HG03159 (cell line): ENCODE measurements around the gene KCNF1.

Experiments
- ATAC-seq: cut with Tn5 transposase; IDR thresholded peaks from one replicate; pipeline ENCODE4 v1.9.1; 2021; ENCODE audit warnings: mild to moderate bottlenecking, moderate library complexity; ENCODE audit not compliant: unreplicated experiment

Gene KCNF1

GRCh38 chr2:10918661-10919409 is 7.1 kb downstream of the KCNF1 start:
- no peak for ATAC-seq

DNA sequence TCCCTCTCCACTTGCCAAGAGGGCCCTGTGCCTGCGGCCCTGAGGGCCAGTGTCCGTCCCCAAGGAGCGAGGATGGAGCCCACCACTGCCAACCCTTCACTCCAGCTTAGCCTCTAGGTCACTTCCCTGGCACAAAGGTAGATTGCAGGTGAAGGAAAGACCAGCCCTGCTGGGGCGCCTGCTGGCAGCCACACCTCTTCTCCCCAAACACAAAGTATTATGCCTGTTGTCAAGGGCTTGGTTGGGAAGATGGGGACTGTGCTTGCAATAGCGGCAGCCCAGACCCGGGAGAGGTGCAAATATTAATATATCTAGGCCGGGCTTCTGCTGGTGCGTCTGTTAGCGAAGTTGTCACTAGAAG is 7.7 kb downstream of the KCNF1 start:
- no peak for ATAC-seq

DNA sequence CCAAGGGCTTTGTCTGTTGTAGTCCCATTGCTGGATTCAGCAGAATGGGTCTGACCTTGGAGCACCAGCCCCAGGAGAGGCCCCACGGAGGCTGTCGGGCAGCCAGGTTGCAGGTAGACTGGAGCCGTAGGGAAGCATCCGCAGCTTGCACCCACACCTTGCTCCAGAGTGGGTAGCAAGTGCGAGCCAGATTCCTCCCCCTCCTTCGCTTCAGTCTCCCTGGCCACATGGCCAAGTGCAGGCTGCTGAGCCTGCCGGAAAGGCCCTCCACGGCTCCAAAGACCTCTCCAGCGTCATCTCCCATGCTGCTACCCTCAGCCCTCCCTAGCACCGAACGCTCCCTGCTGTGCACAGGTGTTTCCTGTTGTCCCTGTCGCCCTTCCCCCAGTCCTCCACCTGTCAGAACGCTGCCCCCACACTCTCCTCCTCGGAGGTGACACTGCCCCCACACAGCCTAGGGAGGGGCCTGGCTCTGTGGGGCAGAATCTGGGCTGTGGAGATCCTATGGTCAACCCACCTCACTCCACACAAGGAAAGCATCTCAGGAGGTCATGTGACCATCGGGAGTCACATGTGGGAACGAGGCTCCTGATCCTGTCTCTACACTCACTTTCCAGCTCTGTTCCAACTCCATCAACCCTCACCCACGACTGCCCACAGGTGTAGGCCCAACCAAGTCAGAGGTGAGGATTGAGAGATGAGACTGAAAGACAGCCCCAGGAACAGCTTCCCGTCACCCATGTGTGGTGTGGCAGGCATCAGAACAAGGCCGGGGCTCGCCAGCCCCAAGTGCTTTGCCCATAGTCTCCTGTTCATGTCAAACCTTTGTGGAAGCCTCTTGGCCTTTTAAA is 8.3 kb downstream of the KCNF1 start:
- no peak for ATAC-seq

GRCh38 chr2:10920764-10921388 is 9.1 kb downstream of the KCNF1 start:
- no peak for ATAC-seq

GRCh38 chr2:10921525-10921924 is 9.8 kb downstream of the KCNF1 start:
- ATAC-seq, result no peak

- ATAC-seq, result no peak
Observed at GRCh38 chr2:10922307-10923007, 10.7 kb downstream of the KCNF1 start.

DNA sequence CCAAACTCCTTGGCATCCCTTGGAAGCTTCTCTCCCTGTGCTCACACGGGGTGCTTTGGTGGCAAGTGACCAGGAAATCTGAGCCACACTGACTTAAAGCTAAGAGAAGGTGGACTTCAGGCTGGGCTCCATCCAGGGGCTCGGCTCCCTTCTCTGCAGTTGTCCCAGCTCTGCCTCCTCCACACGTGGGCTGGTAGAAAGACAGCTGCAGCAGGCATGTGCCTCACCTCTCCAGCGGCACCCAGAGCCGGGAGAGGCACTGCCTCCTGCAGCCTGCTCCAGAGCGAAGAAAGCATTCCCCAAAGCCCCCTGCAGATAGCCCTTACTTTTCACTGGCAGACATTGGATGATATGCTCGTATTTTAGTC is 11.3 kb downstream of the KCNF1 start:
- ATAC-seq, result no peak

DNA sequence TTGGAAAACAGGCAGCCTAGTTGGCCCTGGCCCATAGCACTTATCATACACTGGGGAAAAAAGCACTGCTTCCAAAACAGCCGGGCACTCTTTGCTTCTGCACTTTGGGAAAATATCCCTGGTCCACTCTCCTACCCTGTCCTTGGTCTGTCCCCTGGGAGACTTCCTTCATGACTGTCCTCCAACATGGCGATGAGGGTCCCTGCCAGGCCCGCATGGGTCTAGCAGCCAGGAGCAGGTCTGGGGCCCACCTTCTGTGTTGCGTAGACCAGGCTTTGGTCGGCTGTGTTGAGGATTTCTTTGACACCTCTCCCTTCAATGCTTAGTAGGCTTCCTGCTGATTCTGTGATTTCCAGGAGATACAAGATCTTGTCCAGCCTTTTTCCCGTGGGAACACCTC is 12.2 kb downstream of the KCNF1 start:
- ATAC-seq, result no peak

DNA sequence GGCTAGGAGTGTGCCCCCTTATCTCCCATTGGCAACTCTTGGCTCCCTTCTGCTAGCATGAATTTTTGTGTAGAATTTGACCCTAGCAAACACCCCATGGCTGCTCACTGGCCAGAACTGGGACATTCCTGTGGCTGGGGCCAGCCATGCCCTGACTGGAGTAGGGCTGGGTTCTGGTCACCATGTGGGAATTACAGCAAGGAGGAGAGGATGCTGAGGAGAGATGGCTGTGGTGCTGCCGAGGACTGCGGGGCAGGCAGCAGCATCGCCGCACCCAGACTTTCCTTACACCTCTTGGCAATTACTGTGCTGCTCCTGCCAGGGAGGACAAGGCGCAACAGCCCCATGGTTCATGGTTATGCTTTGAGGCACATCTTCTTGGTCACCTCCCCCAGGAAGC is 12.7 kb downstream of the KCNF1 start:
- ATAC-seq, result no peak

- no peak for ATAC-seq
Observed at GRCh38 chr2:10924859-10925258, 13.1 kb downstream of the KCNF1 start.

GRCh38 chr2:10926191-10926820 is 14.6 kb downstream of the KCNF1 start:
- ATAC-seq, result no peak

DNA sequence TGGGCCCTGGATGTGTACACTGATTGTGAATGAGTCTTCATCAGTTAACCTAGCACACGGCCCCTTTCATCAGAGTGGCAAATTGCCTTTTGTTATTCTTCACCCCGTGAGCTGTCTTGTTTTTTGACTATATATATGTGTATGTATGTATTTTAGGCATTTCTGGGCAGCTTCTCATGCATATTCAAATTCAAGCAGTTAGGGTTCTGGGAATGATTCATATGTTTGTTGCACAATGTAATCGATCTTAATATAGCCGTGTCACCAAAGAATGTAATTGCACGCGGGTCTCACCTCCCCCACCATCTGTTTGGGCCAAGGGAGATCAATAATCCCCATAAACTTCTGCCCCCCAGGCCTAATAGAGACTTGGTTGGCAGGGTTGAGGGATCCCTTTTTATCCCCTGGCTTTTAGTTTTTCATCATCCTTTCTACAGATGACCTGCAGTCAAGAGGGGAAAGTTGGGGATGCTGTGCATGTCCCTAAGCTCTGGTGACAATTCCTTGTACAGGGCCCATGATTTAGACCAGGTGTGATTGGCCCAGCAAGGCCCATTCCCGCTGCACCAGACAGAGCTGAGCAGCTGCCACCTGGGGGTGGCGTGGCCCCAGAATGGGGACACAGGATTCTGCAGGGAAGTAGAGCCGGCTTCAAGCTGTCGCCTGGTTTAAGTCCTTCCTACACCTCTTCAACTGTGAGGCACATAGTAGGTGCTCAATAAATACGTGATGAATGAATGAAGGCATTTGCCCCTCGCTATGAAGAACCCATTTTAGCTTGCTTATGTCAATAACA is 19.2 kb downstream of the KCNF1 start:
- no peak for ATAC-seq

DNA sequence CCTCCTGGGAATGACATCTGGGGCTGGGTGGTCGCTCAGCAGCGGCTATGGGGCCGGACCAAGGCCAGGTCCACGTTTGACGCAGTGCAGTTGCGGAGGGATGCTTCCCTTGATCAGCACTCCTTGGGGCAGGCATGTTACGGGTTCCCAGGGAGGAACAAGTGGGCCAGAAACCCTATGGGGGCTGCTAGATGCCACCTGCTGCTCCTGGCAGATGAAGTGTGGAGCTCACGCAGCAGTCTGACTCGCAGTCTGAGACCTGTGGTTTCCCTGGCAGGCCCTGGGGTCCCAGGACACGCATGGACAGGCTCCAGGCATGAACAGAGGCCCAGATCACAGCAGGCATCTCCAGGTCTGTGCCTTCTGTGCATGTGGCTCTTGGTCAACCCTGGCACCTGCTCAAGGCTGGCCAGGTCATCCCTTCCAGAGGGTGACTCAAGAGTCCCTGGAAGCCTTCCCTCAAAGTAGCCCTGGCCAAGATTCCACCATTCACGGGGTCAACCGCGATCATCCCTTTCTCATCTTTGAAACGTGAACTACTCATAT is 20.0 kb downstream of the KCNF1 start:
- no peak for ATAC-seq

- no peak for ATAC-seq
Observed at GRCh38 chr2:10932345-10933151, 20.8 kb downstream of the KCNF1 start.

- no peak for ATAC-seq
Observed at GRCh38 chr2:10933700-10934225, 22.0 kb downstream of the KCNF1 start.

DNA sequence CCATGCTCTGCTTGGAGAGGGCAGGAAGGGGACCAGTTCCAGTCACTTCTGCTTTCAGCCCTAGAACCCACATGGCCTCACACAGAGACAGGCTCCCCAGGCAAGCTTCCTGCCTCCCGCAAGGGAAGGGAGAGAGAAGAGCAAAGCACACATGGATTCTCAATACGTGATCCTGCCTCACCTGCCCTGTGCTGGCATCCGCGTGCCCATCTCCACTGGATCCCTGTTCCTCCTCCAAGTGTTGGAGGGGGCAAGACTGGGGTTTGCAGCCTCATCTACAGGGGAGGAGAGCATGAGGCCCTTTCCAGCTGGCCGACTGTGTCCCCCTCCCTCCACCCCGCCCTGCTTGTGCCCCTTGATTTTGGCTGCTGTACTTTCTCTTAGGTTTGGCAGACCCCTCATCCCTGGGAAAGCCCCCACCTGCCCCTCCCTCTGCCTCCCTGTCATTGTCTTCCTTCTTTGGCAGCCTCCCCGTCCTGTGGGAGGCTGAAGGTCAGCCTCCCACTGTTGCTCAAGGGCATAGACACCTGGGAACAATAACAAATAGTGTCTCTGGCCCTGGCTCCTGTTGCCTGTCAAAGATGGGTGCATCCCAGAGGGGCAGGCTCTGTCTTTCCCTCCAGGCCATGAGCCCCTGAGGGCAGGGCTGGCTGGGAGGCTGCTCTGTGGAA is 22.7 kb downstream of the KCNF1 start:
- ATAC-seq, result no peak

- ATAC-seq, result no peak
Observed at GRCh38 chr2:10934979-10935350, 23.2 kb downstream of the KCNF1 start.

GRCh38 chr2:10935366-10935918 is 23.7 kb downstream of the KCNF1 start:
- ATAC-seq, result no peak
